NCI-H146 treated with DMSO at 0.1 percent for 48 hours (cell line): ENCODE measurements around the gene GP2.

Experiments used
- DNase-seq: peaks from one replicate; lab custom pipeline; 2025; ENCODE audit not compliant: unreplicated experiment; lab: John Stamatoyannopoulos, UW

Gene GP2

GRCh38 chr16:20308266-20308665 is 19.0 kb downstream of the GP2 start:
- DNase-seq = no peak

- DNase-seq = no peak
These were observed 19.5 kb downstream of the GP2 start for GRCh38 chr16:20307791-20308190.

GRCh38 chr16:20307240-20307671 is 20.1 kb downstream of the GP2 start:
- DNase-seq = no peak

GRCh38 chr16:20306401-20306800 is 20.9 kb downstream of the GP2 start:
- no peak for DNase-seq

- no peak for DNase-seq
These were observed 24.3 kb downstream of the GP2 start for GRCh38 chr16:20303012-20303411.

- DNase-seq = no peak
These were observed 24.9 kb downstream of the GP2 start for GRCh38 chr16:20302389-20302788.

- DNase-seq = no peak
These were observed 25.5 kb downstream of the GP2 start for GRCh38 chr16:20301840-20302239.

GRCh38 chr16:20300312-20301097 is 26.8 kb downstream of the GP2 start:
- DNase-seq = peak; percentile 60

- no peak for DNase-seq
These were observed 28.9 kb downstream of the GP2 start for GRCh38 chr16:20298452-20298851.

- DNase-seq = no peak
These were observed 35.8 kb downstream of the GP2 start for GRCh38 chr16:20291208-20292206.

GRCh38 chr16:20289571-20289970 is 37.7 kb downstream of the GP2 start:
- DNase-seq = no peak

- no peak for DNase-seq
These were observed 41.3 kb downstream of the GP2 start for GRCh38 chr16:20285993-20286499.

- no peak for DNase-seq
These were observed 47.1 kb downstream of the GP2 start for GRCh38 chr16:20280259-20280658.

- DNase-seq = no peak
These were observed 55.4 kb downstream of the GP2 start for GRCh38 chr16:20271893-20272292.

- no peak for DNase-seq
These were observed 58.9 kb downstream of the GP2 start for GRCh38 chr16:20268409-20268808.

- no peak for DNase-seq
These were observed 62.3 kb downstream of the GP2 start for GRCh38 chr16:20265019-20265418.

- DNase-seq = no peak
These were observed 64.0 kb downstream of the GP2 start for GRCh38 chr16:20263138-20263855.

GRCh38 chr16:20262248-20262647 is 65.1 kb downstream of the GP2 start:
- no peak for DNase-seq

GRCh38 chr16:20260215-20261009 is 66.9 kb downstream of the GP2 start:
- DNase-seq = no peak
